Melanocyte of skin (primary cell): ENCODE data around the gene KRTAP3-3. TPM values are rescaled to one million over a fixed set of nuclear protein-coding genes. Genes with fewer than 3 reads are reported as not detected.

Experiments
- small RNA-seq, 2 donors: library from RNA; depleted of rRNA; stranded (forward); fragments of <200 nt; gene quantifications; one replicate each; pipeline ENCODE3, GENCODE V24; 2012
- total RNA-seq, 2 donors: library from RNA; depleted of rRNA; stranded (reverse); fragments of >200 nt; gene quantifications; 2 replicates each; pipeline ENCODE4 v1.2.3, GENCODE V29; 2012

Gene KRTAP3-3
- total RNA-seq: not detected

DNA sequence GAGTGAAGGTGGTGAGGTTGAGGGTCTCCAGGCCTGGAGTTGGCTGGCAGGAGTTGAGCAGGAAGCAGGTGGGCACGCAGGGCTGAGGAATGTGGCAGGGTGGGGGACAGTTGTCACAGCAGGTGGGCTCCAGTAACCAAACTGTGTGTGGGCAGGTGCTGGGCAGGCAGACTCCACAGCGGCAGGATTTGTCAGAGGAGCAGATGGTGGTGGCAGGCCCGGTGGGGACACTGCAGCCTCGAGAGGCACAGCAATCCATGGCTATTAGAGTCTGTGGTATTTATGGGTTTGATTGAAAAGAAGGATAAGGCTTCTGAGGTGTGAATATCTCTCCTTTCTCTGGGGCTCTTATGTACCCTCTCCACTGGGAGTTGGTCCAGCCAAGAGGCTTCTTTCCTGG, at the start of gene KRTAP3-3:
TSS of gene KRTAP3-3 (minus strand) at position 326 of the 400 bp plus-strand sequence. CDS start at position 259, 67 bp downstream.

DNA sequence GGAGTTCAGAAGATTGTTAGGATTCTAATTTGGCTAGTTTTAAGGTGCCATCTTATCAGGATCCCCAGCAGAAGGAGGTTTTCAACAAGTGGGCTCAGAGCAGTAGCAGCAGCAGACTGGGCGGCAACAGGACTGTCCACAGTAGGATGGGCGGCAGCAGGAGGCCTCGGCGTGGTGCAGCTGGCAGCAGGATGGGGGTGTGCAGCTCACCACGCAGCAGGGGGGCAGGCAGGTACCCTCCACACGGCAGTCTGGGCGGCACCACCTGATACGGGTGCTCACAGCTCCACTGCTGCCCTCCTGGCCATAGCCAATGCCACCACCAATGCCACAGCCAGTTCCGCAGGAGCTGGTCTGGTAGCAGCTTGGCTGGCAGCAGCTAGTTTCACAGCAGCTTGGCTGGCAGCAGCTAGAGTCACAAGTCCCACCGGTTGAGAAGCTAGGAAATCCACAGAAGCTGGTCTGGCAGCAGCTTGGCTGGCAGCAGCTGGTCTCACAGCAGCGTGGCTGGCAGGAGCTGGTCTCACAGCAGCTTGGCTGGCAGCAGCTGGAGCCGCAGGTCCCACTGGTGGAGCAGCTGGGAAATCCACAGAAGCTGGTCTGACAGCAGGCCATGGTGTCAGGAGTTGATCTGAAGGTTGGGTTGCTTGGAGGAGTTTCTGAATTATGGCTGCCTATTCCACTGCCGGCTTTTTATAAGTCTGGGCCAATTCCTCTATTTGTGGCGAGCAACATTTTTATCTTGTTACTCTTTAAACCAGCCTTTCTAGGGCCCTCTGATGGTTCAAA, 47.0 kb upstream of the KRTAP3-3 start, which contains the start of gene KRTAP1-1:
TSS of gene KRTAP1-1 (minus strand) at position 668 of the 789 bp plus-strand sequence. CDS start at position 615, 53 bp downstream.

DNA sequence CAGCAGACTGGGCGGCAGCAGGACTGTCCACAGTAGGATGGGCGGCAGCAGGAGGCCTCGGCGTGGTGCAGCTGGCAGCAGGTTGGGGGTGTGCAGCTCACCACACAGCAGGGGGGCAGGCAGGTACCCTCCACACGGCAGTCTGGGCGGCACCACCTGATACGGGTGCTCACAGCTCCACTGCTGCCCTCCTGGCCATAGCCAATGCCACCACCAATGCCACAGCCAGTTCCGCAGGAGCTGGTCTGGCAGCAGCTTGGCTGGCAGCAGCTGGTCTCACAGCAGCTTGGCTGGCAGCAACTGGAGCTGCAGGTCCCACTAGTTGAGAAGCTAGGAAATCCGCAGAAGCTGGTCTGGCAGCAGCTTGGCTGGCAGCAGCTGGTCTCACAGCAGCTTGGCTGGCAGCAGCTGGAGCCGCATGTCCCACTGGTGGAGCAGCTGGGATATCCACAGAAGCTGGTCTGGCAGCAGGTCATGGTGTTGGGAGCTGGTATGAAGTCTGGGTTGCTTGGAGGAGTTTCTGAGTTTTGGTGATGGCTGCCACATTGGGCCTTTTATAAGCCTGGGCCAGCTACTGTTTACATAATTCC, 40.5 kb upstream of the KRTAP3-3 start, which contains the start of gene KRTAP1-3:
TSS of gene KRTAP1-3 (minus strand) at position 529 of the 590 bp plus-strand sequence. CDS start at position 476, 53 bp downstream.

DNA sequence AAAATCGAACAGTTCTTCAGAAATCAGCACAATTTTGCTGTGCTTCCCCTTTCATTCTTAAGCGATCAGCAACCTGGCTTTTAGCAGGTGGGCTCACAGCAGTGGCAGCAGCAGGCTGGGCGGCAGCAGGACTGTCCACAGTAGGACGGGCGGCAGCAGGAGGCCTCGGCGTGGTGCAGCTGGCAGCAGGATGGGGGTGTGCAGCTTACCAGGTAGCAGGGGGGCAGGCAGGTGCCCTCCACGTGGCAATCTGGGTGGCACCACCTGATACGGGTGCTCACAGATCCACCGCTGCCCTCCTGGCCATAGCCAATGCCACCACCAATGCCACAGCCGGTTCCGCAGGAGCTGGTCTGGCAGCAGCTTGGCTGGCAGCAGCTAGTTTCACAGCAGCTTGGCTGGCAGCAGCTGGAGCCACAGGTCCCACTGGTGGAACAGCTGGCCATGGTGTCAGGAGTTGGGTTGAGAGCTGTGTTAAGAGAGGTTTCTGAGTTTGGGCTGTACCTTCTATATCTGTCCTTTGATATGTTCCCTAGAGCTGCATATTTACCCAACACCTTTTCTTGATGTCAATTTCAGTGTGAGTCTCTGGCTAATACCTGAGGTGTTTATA, 35.8 kb upstream of the KRTAP3-3 start, which contains the start of gene KRTAP1-4:
TSS of gene KRTAP1-4 (minus strand) at position 563 of the 613 bp plus-strand sequence. CDS start at position 446, 117 bp downstream.

DNA sequence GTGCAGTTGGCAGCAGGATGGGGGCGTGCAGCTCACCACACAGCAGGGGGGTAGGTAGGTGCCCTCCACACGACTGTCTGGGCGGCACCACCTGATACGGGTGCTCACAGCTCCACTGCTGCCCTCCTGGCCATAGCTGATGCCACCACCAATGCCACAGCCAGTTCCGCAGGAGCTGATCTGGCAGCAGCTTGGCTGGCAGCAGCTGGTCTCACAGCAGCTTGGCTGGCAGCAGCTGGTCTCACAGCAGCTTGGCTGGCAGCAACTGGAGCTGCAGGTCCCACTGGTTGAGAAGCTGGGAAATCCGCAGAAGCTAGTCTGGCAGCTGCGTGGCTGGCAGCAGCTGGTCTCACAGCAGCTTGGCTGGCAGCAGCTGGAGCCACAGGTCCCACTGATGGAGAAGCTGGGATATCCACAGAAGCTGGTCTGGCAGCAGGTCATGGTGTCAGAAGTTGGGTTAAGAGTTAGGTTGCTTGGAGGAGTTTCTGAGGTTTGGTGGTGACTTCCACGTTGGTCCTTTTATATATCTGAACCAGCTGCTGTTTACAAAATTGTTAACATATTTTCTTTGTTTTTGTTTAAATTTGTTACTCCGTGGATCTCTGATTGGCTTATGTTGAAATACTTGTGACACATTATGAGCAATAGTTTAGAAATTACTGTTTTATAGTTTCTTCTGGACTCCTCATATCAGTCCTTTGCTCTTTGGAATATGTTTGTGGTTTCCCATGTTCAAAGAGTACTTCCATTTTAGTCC, 32.9 kb upstream of the KRTAP3-3 start, which contains the start of gene KRTAP1-5:
TSS of gene KRTAP1-5 (minus strand) at position 494 of the 757 bp plus-strand sequence. CDS start at position 441, 53 bp downstream.

DNA sequence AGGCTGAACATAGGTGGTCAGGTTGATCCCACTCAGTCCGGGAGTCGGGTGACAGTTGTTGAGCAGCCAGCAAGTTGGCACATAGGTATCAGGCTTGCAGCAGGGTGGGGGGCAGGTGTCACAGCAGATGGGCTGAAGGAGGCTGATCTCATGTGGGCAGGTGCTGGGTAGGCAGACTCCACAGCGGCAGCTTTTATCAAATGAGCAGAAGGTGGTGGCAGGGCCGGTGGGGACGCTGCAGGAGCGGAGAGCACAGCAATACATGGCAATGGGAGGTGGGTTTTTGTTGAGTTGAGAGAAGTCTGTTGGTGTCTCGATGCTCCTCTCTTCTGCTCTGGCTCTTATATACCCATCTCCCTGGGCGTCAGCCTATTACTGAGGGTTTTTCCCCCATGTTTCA, 14.8 kb upstream of the KRTAP3-3 start, which contains the start of gene KRTAP3-1:
TSS of gene KRTAP3-1 (minus strand) at position 318 of the 400 bp plus-strand sequence. CDS start at position 264, 54 bp downstream.

DNA sequence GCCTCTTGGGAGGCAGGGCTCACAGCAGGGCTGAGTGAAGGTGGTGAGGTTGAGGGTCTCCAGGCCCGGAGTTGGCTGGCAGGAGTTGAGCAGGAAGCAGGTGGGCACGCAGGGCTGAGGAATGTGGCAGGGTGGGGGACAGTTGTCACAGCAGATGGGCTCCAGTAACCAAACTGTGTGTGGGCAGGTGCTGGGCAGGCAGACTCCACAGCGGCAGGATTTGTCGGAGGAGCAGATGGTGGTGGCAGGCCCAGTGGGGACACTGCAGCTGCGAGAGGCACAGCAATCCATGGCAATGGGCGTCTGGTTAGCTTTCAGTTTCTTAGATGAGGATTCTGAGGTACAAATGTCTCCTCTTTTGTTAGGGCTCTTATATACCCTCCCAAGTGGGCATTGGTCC, 5.6 kb upstream of the KRTAP3-3 start, which contains the start of gene KRTAP3-2:
TSS of gene KRTAP3-2 (minus strand) at position 344 of the 400 bp plus-strand sequence. CDS start at position 291, 53 bp downstream.

DNA sequence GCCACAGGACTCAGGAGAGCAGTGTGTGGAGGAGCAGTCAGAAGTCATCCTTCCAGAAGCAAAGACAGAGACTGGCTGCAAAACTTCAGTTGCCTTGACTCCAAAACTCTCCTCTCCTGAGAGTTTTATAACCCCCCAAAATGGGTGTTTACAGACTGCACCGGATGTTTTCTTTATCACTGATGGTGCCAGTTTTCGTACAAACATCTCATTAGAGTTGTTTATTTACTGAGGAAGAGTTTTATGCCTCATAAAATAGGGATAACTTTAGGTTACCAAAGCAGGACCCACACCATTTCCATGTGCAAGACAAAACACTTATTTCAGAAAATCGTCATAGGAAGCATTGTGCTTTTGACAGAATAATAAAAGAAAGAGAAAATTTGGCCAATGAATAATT, 9.7 kb downstream of the KRTAP3-3 start, which contains the start of gene KRT40:
TSS of gene KRT40 (minus strand) at position 101 of the 400 bp plus-strand sequence. CDS start at position 48, 53 bp downstream.

DNA sequence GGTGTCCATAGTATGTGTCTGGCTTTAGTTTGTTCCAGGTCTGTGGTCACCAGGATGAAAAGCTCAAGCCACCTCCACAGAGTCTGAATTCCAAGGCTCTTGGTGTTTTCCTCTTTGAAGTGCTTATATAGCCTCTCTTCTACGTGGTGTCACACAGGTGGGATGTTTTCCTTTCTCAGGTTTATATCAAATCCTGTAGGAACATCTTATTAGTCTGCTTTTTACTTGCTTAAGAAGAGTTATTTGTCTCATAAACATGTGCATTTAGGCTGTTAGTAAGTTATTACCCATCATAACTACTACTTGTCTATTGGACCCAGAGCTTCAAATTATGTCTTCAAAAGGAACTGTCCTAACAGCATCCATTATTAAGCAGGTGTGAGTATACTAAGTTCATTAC, 27.1 kb downstream of the KRTAP3-3 start, which contains the start of gene KRT39:
TSS of gene KRT39 (minus strand) at position 101 of the 400 bp plus-strand sequence. CDS start at position 9, 92 bp downstream.

Small RNA genes within 50 kb of the gene (small RNA-seq; reads per million reads assigned to genes)
- gene KRTAP3-4P: 0 reads per million in 2 donors

Other genes starting within 250 kb of the KRTAP3-3 start
- gene KRT25, start 238.8 kb downstream of the KRTAP3-3 start, total RNA-seq: not detected
- not detected for gene KRT26, start 222.0 kb downstream of the KRTAP3-3 start, total RNA-seq
- 1 to 10 TPM in 1 of 2 donors, not detected in 1; 1.3 TPM for gene KRT27, start 211.6 kb downstream of the KRTAP3-3 start, total RNA-seq
- gene KRT28, start 194.2 kb downstream of the KRTAP3-3 start, total RNA-seq: not detected
- gene KRT10, start 171.6 kb downstream of the KRTAP3-3 start, total RNA-seq: 1 to 10 TPM; 1.7 to 3.0 TPM
- gene KRT12, start 126.9 kb downstream of the KRTAP3-3 start, total RNA-seq: under 1 TPM in 1 of 2 donors, not detected in 1; 0.34 TPM
- not detected for gene KRT20, start 108.9 kb downstream of the KRTAP3-3 start, total RNA-seq
- gene KRT23, start 56.5 kb downstream of the KRTAP3-3 start, total RNA-seq: not detected
- not detected for gene KRT39, start 27.2 kb downstream of the KRTAP3-3 start, total RNA-seq
- not detected for gene KRT40, start 9.8 kb downstream of the KRTAP3-3 start, total RNA-seq
- not detected for gene KRTAP3-2, start 5.7 kb upstream of the KRTAP3-3 start, total RNA-seq
- gene KRTAP3-1, start 15.0 kb upstream of the KRTAP3-3 start, total RNA-seq: not detected
- gene KRTAP1-5, start 33.0 kb upstream of the KRTAP3-3 start, total RNA-seq: not detected
- gene KRTAP1-4, start 36.0 kb upstream of the KRTAP3-3 start, total RNA-seq: not detected
- gene KRTAP1-3, start 40.7 kb upstream of the KRTAP3-3 start, total RNA-seq: not detected
- not detected for gene KRTAP1-1, start 47.3 kb upstream of the KRTAP3-3 start, total RNA-seq
- not detected for gene KRTAP2-1, start 53.2 kb upstream of the KRTAP3-3 start, total RNA-seq
- gene KRTAP2-2, start 61.1 kb upstream of the KRTAP3-3 start, total RNA-seq: not detected
- gene KRTAP2-3, start 66.0 kb upstream of the KRTAP3-3 start, total RNA-seq: not detected
- not detected for gene KRTAP2-4, start 71.7 kb upstream of the KRTAP3-3 start, total RNA-seq
- gene KRTAP4-7, start 90.0 kb upstream of the KRTAP3-3 start, total RNA-seq: not detected
- not detected for gene KRTAP4-8, start 104.0 kb upstream of the KRTAP3-3 start, total RNA-seq
- not detected for gene KRTAP4-16, start 108.0 kb upstream of the KRTAP3-3 start, total RNA-seq
- not detected for gene KRTAP4-9, start 111.2 kb upstream of the KRTAP3-3 start, total RNA-seq
- gene KRTAP4-11, start 124.2 kb upstream of the KRTAP3-3 start, total RNA-seq: not detected
- gene KRTAP4-12, start 130.0 kb upstream of the KRTAP3-3 start, total RNA-seq: not detected
- gene KRTAP4-6, start 146.4 kb upstream of the KRTAP3-3 start, total RNA-seq: not detected
- gene KRTAP4-5, start 155.7 kb upstream of the KRTAP3-3 start, total RNA-seq: not detected
- not detected for gene KRTAP4-4, start 166.6 kb upstream of the KRTAP3-3 start, total RNA-seq
- gene KRTAP4-3, start 174.1 kb upstream of the KRTAP3-3 start, total RNA-seq: not detected
- gene KRTAP4-2, start 184.1 kb upstream of the KRTAP3-3 start, total RNA-seq: not detected
- not detected for gene KRTAP4-1, start 190.7 kb upstream of the KRTAP3-3 start, total RNA-seq
- gene KRTAP9-1, start 195.7 kb upstream of the KRTAP3-3 start, total RNA-seq: not detected
- gene KRTAP9-2, start 232.5 kb upstream of the KRTAP3-3 start, total RNA-seq: not detected
- gene KRTAP9-3, start 238.3 kb upstream of the KRTAP3-3 start, total RNA-seq: not detected
- not detected for gene KRTAP9-8, start 243.8 kb upstream of the KRTAP3-3 start, total RNA-seq